Activated CD8-positive, alpha-beta memory T cell treated with anti-CD3 and anti-CD28 coated beads for 4 hours (primary cell): Measurements from ENCODE around the gene ZDHHC22.
"Not testable (repeated sequence)": the region's sequence is repeated elsewhere in the genome, so short reads cannot be mapped to it uniquely, and the experiment has no call there.

ENCODE experiments used
- DNase-seq, 2 donors: peaks; one replicate each; pipeline ENCODE4 v3.0.0-alpha.2; 2020; ENCODE audit warnings: low read depth in 2 of 2

ZDHHC22 gene, protein sequence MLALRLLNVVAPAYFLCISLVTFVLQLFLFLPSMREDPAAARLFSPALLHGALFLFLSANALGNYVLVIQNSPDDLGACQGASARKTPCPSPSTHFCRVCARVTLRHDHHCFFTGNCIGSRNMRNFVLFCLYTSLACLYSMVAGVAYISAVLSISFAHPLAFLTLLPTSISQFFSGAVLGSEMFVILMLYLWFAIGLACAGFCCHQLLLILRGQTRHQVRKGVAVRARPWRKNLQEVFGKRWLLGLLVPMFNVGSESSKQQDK

DNA sequence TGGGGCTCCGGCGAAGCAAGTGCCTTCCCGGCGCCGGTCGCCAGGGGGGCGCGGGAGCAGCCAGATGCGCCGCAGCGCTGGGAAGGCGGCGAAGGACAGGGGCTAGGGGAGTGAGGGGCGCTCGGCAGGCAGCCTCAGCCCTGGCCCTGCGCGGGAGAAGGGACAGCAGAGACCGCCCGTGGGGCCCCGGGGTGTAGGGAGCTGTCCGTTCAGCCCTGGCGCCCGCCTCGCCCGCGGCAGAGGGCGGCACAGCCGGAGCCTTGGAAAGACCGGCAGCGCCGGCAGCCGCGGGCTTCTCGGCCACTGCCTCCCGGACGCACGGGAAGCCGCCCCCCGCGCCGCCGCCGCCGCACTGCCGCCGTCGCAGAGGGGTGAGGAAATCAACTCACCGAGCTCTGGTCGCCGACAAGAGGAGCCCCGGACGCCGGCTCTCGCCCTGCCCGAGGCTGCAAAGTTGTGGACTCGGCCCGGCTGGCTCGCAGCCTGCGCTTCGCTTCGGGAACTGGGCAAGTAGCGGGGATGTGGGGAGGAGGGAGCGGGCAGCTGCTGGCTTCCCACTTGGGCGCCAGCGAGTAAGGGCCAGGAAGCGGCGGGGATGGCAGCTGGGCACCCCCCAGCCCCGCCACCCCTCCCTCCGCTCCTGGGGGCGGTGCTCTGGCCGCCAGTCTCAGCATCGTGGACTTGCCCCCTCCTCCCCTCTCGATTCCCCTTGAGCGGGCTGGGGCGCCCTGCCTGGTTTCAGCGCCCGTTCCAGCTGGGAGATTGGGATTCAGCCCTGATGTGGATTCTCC lies at the start of gene ZDHHC22:
Gene ZDHHC22 (minus strand): TSS at position 578 of the 791 bp plus-strand sequence. CDS start 2,053 bp downstream, outside the sequence.
- no peak for DNase-seq

DNA sequence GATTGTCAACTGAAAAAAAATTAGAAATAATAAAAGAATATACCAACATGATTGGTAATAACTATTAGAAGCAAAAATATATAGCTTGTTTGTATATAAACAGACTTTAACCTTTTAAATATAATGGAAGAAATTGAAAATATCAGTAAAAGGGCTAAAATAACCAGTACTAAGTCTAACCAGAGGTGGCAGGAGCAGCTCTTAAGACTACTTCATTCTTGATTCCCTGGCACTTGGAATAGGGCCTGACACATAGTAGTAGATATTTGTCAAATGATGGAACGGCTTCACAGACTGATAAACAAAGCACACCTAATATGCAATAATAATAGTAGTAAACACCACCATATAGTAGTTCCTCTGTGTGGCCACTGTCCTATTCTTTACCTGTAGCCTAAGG lies 49.4 kb upstream of the ZDHHC22 start:
- DNase-seq: no peak

DNA sequence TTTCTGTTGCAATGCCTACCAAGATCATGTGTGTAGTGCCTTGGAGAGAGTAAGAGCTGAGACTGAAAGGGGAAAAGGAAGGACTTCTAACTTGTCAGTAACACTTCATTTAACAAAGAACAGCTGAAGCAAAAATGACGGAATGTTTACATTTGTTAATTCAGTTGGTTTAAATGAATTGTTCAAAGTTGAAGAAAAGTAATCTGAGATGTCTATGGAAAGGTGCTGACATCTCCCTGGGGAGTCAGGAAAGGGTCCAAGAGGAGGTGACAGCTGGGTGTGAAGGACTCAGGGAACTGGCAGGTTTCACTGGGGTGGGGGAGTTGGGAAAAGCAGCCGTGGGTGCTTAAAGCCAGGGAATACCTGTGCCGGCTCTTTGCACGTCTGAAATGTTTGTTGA lies 47.9 kb upstream of the ZDHHC22 start:
- DNase-seq: no peak

DNA sequence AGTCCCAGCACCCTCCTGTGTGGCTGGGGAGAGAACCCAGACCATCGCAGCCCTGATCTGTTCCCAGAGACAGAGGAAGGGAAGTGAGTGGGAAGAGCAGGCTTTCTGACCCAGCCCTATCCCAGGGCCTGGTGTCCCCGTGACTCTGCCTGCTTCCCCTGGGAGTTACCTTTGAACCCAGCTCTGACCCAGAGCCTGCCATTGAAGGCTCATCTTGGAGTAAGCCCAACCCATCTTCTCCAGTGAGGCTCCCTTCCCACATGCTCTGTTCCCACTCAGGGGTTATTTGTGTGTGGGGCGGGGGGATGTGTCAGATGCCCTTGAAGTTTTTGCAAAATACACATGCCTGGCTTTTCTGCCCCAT lies 46.0 kb upstream of the ZDHHC22 start:
- no peak for DNase-seq

DNA sequence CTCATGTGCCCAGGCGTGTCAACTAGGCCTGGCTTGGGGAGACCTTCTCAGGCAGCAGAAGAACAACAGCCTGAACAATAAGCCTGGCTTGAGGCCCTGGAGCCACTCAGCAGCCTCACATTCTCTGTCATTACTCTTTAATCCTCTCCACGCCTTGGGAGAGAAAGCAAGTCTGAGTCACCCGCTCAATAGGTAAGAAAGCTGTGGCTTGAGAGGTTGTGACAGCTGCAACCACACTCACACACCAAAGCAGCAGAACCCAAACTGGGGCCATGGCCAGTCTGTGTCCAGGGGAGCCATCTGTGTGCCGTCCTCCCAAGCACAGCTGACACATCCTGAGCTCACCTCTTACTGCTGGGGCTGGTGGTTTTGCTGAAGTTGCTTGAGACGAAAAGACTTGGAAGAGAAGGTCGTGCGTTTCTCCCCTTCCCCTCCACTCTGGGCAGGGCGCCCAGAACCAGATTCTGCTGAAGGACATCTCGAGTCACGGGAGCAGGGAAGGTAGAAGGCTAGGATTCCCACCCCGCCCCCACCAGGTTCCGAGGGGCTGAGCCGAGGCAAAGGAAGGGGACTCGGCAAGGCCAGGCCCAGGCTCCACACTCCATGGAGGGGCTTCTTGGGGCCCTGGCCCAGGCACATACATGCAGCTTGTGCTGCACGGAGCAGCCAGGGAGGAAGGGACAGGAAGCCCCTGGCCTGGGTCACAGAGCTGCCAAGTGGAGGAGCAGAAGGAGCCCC lies 45.5 kb upstream of the ZDHHC22 start:
- DNase-seq: no peak

DNA sequence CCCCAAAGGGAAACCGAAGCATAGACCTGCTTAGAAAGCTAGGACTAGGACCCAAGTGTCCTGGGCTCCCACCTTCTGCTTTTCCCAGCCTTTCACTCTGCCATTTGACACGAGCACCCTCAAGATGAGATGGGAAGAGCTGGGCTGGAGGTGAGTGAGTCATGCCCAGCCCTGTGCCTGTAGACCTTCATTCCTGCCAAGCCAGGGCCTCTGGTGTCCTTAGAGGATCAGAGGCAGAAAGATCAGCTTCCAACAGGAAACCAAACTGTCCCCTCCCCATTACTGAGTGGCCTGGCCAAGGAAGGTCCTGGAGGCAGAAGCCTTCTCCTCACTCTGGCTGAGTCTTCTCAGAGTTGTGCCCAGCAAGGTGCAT lies 43.5 kb upstream of the ZDHHC22 start:
- DNase-seq: no peak

DNA sequence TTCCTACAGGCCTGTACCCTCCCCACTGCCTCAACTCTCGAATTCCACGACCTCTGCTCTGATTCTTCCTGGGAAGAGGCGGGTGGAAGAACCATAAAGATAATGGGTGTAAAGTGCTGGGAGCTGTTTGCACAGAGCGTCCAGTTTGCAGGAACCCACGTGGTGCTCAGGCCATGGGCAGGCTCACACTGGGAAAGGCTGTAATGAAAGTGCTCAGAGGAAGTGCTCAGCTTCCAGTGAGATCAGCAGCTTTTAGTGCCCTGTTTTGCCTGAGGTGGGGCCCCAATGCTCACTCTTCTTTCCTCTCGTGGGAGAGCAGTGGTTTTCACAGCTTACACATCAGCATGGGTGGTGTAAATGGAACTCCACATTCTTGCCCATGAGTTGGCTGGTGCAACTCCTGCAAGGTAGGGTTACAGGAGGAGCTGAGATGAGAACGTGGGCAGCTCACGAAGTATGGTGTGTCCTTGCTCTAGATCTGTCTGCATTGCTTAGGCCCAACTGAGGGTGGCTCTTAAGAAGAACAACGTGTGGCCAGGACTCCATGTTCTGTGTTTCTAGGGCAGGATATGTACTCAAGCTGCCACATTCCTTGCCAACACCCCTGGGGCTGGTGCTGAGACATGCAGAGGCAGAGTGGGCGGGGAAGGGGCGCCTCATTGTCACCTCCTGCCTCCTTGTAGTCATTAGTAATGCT lies 43.0 kb upstream of the ZDHHC22 start:
- DNase-seq: no peak

DNA sequence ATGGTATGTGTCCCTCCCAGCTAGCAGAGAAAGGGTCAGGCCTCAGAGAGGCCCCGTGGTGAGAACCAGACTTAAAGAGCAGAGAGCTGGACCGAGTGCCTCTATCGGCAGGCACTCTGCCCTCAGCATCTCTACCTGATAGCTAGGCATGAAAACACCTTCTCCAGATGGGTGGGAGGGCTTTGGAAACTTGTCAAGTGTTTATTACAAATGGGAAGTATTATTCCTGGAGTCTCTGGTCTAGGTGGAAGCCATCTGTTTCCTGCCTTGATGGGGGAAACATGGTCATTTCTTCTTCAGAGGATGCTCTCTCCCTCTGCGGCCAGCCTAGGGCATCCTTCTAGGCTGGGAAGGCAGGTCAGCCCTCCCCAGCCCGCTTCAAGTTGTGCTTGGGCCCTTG lies 42.3 kb upstream of the ZDHHC22 start:
- no peak for DNase-seq

DNA sequence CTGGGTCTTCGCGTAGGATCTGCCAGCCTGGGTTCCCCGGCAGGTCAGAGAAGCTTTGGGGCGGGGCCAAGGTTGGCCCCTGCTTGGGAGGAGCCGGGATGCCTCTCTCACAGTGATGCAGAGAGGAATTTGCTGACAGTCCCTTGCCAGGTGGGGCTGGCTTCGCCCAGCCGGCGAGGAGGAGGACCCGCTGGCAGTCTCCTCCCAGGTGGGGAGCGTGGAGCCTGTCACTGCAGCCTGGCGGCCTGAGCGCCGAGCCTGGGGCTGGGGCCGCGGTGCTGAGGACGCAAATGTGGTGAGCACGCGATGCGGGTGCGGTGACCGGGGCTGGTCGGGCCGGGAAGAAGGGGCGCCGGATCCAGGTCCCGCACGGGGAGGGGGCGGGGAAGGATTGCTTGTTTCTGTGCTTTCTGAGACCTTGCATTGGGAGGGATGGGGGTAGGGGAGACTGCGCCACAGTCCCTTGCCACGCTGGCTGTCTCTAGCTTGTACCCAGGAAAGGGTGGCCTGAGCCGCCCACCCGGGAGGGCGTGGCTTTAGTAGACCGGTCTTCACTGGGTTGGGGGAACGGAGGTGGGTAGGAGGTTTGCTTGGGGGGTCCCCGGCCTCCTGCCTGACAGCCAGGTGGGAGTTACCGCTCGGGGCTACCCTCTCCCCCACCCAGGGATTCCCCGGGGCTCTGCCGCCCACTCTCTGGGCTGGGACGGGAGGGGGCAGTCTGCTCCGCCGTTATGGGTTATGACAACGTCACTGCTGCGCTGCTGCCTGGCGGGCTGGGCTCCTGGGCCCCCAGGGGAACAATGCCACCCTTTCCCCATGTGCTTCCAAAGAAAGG lies 40.2 kb upstream of the ZDHHC22 start, which contains the start of gene TMEM63C:
Gene TMEM63C (plus strand): TSS at position 196 of the 835 bp plus-strand sequence. CDS start 37,016 bp downstream, outside the sequence.
- peak; percentile 9 to 25 for DNase-seq

DNA sequence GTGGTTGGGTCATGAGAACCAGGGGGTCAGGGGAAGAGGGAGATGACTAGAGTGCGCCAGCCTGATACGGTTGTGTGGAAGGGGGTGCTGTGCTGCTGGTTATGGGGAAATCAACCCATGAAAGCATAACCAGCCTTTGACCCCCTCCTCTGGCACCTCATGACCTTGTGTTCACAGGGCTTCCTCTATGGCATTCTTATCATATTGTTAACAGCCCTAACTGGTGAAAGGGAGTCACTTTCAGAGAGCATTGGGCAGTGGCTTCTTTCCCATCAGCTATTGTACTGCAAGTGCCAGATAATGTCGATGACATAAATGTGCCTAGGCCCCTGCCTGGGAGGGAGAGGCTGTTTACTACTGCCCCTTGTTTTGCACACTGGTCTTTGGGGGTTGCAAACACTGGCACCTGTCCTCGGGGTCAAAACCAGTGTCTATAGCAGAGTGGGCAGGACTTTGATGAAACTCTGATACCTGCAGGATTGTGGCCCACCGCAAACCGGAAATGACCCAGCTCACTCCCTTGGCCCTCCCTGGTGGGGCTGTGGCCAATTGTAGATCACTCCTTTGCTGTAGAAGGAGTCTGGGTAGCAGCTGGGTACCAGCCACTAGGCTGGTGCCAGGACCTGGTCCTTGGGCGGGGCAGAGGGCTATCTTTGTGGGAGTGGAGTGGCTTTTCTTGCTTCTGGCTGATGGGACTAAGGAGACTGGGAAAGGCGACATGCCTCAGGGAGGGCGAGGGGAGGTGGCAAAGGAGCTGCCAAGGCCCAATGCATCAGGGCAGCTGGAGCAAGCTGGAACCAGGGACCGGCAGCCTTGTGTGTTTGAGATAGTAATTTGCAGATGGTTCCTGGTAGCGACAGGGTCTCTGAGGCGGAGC lies 39.4 kb upstream of the ZDHHC22 start:
- no peak for DNase-seq

DNA sequence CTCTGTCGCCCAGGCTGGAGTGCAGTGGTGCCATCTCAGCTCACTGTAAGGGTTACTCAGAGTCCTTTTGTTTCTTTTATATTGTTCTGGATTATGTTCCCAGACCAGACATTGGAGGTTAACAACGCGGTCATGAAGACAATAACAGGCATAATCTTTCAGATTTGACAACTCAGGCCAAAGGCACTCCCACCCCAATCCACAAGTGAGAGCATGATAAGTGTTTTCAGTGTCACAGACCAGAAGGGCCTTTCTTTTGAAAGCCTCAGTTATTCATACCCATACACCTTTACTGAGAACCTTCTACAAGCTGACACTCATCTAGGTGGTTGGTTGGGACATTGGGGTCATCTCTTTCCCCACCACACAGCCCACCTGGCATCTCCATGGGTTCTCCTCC lies 37.1 kb upstream of the ZDHHC22 start:
- no peak for DNase-seq

DNA sequence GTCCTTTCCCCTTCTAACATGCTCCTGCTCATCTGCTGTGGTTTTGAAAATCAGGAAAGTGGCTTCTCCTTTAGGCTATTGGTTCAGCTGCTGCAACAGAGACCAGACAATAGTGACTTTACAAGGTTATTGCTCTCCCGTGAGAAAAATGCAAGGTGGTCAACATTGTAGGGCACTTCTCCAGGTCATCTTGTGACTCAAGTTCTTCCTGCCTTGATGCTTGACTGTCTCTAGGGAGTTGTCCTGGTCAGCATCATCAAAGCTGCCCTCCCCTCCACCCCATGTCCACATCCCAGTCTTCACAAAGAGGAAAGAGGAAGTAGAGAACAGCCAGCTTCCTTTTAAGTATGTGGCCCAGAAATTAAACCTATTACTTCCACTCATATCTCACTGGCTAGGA lies 36.1 kb upstream of the ZDHHC22 start:
- no peak for DNase-seq

DNA sequence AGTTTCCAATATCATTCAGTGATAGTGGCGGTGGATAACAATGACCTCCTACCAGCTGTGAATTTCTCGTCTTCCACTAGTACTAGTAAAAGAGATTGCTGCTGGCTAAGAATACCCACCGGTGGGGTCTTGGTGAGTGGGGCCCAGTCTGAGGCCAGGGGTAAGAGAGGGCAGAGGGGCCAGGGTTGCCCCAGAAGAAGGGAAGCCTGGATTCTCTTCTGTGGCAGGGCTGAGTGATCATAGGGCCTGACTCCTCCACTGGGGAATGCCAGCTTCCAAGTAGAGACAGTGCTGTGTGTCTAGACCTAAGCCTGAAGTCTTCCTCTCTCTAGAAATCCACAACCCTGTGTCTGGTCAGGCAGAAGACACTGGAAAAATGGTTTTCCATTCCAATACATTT lies 34.3 kb upstream of the ZDHHC22 start:
- no peak for DNase-seq

DNA sequence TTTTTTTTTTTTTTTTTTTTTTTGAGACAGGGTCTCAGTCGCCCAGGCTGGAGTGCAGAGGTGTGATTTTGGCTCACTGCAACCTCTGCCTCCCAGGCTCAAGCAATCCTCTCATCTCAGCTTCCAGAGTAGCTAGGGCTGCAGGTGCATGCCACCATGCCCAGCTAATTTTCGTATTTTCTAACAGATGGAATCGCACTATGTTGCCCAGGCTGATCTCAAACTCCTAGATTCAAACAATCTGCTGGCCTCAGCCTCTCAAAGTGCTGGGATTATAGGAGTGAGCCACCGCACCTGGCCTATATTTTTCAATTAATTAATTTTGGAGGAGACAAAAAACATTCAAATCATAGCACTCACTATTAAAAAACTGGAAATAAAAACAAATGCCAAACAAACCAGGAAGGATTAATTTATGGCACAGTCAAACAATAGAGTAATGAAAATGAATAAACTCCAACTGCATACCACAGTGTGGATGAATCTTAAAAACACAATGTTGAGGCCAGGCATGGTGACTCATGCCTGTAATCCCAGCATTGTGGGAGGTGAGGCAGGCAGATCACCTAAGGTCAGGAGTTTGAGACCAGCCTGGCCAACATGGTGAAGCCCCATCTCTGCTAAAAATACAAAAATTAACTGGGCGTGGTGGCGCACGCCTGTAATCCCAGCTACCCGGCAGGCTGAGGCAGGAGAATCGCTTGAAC lies 32.5 kb upstream of the ZDHHC22 start:
- DNase-seq: not testable (repeated sequence)

DNA sequence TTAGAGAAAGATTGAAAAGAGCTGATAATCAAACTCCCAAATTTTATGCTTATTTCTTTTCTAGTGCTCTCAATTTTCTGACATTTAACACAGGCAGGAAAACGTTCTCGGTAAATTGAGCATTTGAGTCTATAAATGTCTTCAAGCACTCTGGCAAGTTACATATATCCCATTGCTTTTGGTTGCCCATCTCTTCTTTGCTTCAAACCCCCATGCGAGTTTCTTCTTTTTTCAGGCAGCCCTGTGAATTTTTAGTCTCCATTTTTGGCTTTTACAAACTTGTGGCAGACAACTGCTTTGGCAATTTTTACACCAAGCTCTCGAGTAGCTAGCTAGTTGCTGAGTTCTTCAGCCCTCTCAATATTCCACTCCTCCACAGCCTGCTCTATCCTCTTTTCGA lies 31.3 kb upstream of the ZDHHC22 start:
- no peak for DNase-seq

DNA sequence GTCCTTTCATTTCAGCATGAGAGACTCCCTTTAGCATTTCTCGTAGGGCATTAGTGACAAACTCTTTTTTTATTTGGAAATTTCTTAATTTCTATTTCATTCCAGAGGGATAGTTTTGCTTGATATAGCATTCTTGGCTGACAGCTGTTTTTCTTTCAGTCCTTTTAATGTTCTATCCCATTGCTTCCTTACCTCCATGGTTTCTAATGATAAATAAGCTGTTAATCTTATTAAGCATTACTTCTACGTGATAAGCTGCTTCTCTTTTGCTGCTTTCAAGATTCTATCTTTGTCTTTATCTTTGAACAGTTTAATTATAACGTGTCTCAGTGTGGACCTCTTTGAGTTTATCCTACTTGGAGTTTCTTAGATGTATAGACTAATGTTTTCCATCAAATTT lies 28.5 kb upstream of the ZDHHC22 start:
- no peak for DNase-seq

DNA sequence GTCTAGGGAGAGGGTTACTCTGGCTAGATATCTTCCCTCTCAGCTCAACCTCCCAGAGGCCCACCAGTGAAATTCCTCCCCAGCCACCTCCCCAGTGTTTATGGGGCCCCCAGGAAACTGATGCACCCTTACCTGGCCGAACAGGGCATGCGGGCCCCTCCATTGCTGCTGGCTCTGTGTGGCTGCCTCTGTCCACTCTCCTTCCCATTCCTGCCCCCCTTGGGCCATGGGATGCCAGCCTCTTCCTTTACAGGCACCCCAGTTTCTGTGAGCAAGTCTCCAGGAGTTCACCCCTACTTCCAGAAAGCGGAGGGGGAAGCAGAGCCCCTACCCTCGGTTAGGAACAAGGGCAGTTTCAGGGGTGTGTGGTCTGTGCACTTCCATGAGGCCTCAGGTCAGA lies 19.4 kb upstream of the ZDHHC22 start:
- no peak for DNase-seq

DNA sequence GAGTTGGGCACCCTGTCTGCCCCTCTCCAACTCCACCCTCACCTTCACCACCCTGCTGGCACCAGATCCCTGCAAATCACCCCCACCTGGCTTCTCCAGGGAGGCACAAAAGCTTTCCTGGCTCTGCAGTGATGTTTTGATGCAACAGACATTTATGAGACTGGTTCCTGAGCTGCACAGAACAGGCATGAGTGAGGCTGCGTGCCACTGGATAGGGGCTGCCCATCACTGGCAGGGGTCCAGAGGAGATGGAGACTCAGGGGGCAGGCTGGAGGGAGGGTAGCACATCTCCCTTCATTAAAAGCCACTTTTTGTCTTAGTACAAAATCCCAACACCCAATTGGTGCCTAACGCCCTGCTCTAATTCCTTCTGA lies 17.3 kb upstream of the ZDHHC22 start:
- DNase-seq: no peak

DNA sequence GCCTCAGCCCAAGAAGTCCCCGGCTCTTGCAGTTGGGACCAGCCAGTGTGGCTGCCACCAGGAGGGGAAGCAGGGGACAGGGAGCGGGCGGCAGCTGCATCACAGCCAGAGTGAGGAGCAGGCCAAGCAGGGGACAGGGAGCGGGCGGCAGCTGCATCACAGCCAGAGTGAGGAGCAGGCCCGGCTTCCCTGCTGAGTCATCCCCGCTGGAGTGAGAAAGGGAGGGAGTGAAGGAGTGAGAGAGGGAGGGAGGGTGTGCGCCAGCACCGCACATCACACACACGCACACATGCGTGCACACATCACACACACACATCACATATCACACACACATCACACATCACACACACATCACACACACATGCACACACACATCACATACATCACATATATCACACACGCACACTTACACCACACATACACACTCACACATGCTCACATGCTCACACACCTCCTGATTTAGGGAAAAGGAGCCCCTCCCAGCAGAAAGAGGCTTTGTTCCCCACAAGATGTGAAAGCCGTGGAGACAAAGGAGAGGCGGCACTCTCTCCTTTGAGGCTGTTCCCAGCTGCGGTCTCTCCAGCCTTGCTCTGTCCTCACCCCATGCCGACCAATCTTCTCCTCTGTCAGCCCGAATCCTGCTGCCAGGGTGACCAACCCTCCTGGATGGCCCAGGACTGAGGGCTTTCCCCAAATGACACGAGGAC lies 16.7 kb upstream of the ZDHHC22 start:
- DNase-seq: no peak
